Naive B cell (primary cell): ENCODE data around the gene SORCS2. TPM values are rescaled to one million over a fixed set of nuclear protein-coding genes. Genes with fewer than 3 reads are reported as not detected.

Experiments used
- ATAC-seq, 2 donors: fragments of 150-1000 bp; cut with Tn5 transposase; 2 replicates each; pipeline ENCODE4 v1.10.0; 2021; ENCODE audit warnings: low read depth in 2 of 2, mild to moderate bottlenecking in 2 of 2, moderate library complexity in 2 of 2
- DNase-seq: peaks from one replicate; pipeline ENCODE4 v3.0.0; 2022
- H3K27ac Mint-ChIP-seq, 6 donors: one replicate each; pipeline ENCODE4 v1.8.0; 2020 to 2022; ENCODE audit warnings: mild to moderate bottlenecking in 6 of 6, mixed read lengths in 6 of 6, moderate library complexity in 5 of 6, inconsistent platforms in 2 of 6
- H3K27me3 Mint-ChIP-seq, 3 donors: one replicate each; pipeline ENCODE4 v1.8.0; 2021 to 2022; ENCODE audit warnings: mixed read lengths in 3 of 3, mild to moderate bottlenecking in 1 of 3
- H3K36me3 Mint-ChIP-seq, 2 donors: one replicate each; pipeline ENCODE4 v1.8.0; 2020 to 2022; ENCODE audit warnings: mixed read lengths in 2 of 2, inconsistent platforms in 1 of 2, mild to moderate bottlenecking in 1 of 2
- H3K4me1 Mint-ChIP-seq, 3 donors: one replicate each; pipeline ENCODE4 v1.8.0; 2020 to 2022; ENCODE audit warnings: mixed read lengths in 3 of 3, inconsistent platforms in 1 of 3, mild to moderate bottlenecking in 1 of 3, moderate library complexity in 1 of 3
- H3K4me3 Mint-ChIP-seq, 8 donors: one replicate each; pipeline ENCODE4 v1.8.0; 2020 to 2022; ENCODE audit warnings: mild to moderate bottlenecking in 8 of 8, mixed read lengths in 8 of 8, moderate library complexity in 8 of 8, inconsistent platforms in 2 of 8
- H3K9me3 Mint-ChIP-seq, 7 donors: one replicate each; pipeline ENCODE4 v1.8.0; 2020 to 2022; ENCODE audit warnings: mixed read lengths in 7 of 7, mild to moderate bottlenecking in 5 of 7, inconsistent platforms in 2 of 7, moderate library complexity in 1 of 7
- polyA plus RNA-seq, 6 donors: library from polyadenylated mRNA; unstranded; fragments of 300-500 nt; fragmentation: Illumina TruSeq; gene quantifications; one replicate each; pipeline ENCODE4 v1.2.3, GENCODE V29; 2021; ENCODE audit warnings: low read depth in 6 of 6

SORCS2 gene
- polyA plus RNA-seq, 6 donors from 2014 or later: not detected

DNA sequence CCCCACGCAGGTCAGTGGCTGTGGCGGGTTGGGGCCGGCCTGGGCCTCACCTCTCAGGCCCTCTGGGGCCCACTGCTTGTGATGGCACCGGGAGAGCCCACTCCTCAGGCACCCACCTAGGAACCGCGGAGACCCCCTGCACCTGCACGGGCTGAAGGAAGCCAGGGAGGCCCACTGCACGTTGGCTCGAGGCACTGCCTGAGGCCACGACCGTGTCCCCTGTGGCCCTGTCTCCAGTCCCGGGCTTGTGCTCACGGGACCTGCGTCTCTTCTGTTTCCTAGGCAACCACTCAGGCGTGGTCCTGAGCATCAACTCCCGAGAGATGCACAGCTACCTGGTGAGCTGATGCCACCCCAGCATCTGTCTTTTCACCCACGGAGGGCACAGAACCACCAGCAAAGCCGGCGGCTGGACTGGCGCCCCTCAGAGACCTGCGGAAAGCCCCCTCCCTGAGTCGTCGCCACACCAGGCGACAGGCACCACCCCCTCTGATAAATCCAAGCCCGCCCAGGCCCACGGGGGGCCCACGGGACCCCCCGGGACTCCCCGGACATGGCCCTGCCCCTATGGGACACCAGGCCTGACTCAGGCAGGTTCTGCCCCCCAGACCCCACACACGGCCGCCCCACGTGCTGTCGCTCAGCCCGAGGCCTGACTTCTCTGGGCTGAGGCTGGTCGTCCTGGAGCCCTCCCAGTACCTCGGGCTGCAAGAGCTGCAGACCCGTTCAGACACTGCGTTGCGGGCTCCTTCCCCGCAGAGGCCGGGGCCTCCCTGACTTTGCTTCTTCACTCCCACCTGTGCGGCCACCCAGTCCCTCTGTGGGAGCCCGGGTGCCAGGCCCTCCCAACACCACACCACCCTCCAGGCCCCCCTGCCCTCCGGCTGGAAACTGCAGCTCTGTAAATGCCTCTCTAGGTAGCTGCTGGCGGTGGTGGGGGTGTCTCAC lies 547.9 kb downstream of the SORCS2 start:
- no peak for ATAC-seq
- Mint-ChIP-seq H3K27ac (no peak overlapping the region), H3K9me3 (no peaks in the 10 kb centered on the region), H3K4me3 (peak overlapping the region in 1 of 8 donors; percentile 35), H3K4me1 (peaks cover 0 to 4% (median 2%) of the 10 kb centered on the region in 3 donors), H3K27me3 (peaks cover 0 to 3% (median 0%) of the 10 kb centered on the region in 3 donors), H3K36me3 (no peaks in the 10 kb centered on the region)
- DNase-seq: no peak

DNA sequence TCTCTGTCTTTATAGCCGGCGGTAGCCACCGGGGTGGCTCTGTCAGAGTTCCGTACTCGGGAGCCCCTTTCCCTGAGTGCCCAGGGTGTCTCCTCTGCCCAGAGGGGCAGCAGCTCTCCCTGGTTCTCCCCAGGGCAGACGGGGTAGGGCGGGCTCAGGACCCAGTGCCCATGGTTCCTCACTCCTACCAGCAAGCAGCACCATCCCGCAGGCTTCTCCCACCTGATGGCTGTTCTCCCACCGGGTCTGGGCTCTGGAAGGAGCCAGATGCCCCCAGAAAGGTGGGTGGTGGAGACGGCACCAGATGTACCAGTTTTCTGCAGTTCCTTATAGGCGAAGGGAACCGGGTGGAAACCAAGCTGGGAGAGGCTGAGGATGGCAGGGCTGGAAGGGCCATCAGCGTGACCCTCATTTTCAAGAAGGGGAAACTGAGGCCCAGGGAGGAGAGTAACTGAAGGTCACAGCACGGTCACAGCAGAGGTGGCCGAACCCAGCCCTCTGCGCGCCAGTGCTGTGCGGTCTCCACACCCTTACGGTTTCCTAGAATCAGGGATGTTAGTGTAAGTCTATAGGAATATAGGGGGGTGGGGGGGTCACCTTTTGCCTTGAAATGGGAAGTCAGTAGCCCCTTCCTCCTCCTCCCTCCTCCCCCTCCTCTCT lies 548.7 kb downstream of the SORCS2 start:
- Mint-ChIP-seq H3K27me3 (peaks cover 0 to 6% (median 0%) of the 10 kb centered on the region in 3 donors), H3K27ac (no peak overlapping the region), H3K36me3 (no peaks in the 10 kb centered on the region), H3K4me3 (no peak overlapping the region), H3K9me3 (no peaks in the 10 kb centered on the region), H3K4me1 (peaks cover 0 to 4% (median 0%) of the 10 kb centered on the region in 3 donors)
- no peak for DNase-seq
- no peak for ATAC-seq

DNA sequence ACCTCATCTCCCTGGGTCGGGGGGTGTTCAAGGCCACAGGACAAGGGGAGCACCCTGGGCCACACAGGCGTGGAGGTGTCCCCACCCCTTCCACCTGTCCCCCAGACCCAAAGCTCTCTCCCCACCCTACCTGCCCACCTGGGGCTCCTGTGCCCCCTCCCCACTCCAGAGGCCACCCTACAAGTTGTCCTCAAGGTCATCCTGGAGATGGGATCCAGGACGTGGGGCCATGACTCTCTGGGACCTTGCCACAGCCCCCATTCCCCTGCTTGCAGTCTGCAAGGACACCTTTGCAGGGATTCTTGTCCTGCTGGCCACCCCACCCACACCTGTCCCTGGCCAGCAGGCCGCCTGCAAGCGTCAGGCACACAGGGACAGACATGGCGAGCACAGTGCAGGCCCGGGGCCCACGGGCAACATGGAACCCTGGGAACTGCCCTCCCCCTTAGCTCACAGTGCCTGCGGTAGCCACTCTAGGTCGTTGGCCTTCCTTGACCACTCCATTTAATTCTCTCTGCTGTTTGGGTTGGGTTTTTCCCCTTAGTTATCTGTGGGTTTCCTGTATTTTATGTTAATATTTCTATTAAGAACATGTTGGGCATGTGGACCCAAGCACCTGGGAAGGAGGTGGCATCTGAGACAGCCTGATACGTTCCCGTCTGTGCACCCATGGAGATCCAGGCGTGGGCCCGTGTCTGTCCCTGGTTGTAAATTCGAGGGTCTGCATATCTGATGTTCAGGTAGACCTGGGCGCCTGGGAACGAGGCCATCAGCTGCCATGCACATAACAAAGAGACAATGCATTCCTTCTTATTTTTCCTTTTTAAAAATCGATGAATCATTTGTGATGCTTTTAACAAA lies 549.8 kb downstream of the SORCS2 start:
- DNase-seq (no peak), ATAC-seq (no peak)
- H3K27ac Mint-ChIP-seq: no peak overlapping the region
- peaks cover 0 to 4% (median 0%) of the 10 kb centered on the region in 3 donors for H3K4me1 Mint-ChIP-seq
- no peak overlapping the region for H3K4me3 Mint-ChIP-seq
- H3K9me3 Mint-ChIP-seq: no peaks in the 10 kb centered on the region
- H3K36me3 Mint-ChIP-seq: no peaks in the 10 kb centered on the region
- peaks cover 0 to 9% (median 6%) of the 10 kb centered on the region in 3 donors for H3K27me3 Mint-ChIP-seq

DNA sequence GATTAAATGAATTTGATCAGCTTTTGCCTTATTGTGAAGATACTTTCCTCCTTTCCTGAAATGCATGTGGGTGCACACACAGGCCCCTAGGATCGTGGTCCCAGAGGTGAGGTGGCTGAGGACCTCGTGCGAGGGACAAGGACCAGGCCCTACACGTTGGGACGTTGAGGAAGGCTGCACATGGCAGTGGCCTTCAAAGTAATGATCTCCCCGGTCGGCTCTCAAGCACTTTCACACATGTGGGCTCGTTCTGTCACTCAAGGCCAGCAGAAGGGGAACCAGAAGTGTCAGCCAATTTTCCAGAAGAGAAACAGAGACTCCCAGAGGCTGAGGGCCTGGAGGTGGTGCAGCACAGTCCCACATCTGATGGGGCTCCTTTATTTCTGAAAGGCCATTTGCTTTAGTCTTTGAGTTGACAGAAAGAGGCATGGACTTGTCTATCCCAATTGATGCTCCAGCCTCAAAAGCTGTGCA lies 550.5 kb downstream of the SORCS2 start:
- Mint-ChIP-seq H3K27ac (no peak overlapping the region), H3K4me1 (peaks cover 0 to 4% (median 0%) of the 10 kb centered on the region in 3 donors), H3K4me3 (no peak overlapping the region), H3K9me3 (peaks cover 0 to 3% (median 0%) of the 10 kb centered on the region in 7 donors), H3K36me3 (no peaks in the 10 kb centered on the region), H3K27me3 (peaks cover 5 to 14% (median 6%) of the 10 kb centered on the region in 3 donors)
- DNase-seq (no peak), ATAC-seq (no peak)

DNA sequence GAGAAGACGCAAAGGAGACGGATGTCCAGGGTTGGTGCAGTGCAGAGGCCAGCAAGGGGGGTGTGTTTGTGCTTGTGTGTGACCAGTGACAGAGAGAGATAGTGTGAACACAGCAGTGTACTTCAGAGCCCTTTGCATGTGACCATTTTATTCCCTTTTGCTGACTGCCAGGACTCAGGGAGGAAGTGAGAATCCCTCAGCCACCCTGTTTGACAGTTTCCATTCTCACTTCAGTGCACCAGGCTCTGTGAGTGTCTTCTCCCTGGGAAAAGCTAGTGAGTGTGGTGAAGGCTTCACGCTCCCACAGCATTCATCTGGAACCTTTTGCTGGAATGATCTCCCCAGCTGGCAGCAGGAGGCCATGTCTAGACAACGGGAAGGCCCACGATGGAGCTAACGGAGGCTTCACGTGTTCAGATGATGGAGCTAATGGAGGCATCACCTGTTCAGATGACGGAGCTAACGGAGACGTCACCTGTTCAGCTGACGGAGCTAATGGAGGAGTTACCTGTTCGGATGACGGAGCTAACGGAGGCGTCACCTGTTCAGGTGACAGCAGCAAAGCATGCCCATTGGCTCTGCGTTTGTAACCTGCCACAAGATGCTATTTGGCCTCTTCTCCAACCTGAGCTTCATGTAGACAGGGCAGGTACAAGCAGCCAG lies 551.9 kb downstream of the SORCS2 start:
- DNase-seq: no peak
- no peaks in the 10 kb centered on the region for H3K36me3 Mint-ChIP-seq
- H3K4me3 Mint-ChIP-seq: no peak overlapping the region
- ATAC-seq: no peak
- peaks cover 5 to 14% (median 6%) of the 10 kb centered on the region in 3 donors for H3K27me3 Mint-ChIP-seq
- peaks cover 0 to 3% (median 0%) of the 10 kb centered on the region in 7 donors for H3K9me3 Mint-ChIP-seq
- H3K27ac Mint-ChIP-seq: no peak overlapping the region
- H3K4me1 Mint-ChIP-seq: peaks cover 0 to 4% (median 0%) of the 10 kb centered on the region in 3 donors

DNA sequence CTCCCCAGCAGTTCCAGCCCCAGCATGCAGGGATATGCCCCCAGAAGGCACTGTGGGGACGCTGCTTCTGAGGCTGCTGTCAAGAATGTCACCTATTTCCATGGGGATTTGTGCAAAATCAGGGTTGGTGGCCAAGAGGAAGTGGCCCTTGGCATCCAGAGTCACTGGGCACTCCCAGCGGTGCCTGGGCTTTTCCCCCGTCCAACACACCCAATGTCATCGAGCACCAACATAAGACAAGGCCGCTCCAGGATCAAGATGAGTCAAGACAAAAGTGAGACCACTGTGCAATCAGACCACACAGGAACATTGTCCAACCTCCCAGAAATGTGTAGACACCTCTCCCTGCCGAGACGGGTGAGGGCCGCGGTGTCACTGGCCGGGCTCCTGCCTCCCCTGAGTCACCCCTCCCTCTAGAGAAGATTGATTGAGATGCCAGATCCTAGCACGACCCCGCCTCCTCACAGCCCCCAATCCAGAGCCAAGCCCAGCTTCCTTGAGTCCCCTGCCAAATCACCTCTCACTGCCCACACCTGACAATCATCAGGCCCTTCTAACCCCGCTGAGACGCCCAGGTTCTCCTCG lies 553.1 kb downstream of the SORCS2 start:
- H3K4me3 Mint-ChIP-seq: no peak overlapping the region
- H3K9me3 Mint-ChIP-seq: peaks cover 0 to 3% (median 0%) of the 10 kb centered on the region in 7 donors
- no peak overlapping the region for H3K27ac Mint-ChIP-seq
- H3K27me3 Mint-ChIP-seq: peaks cover 5 to 14% (median 6%) of the 10 kb centered on the region in 3 donors
- ATAC-seq (no peak), DNase-seq (no peak)
- H3K4me1 Mint-ChIP-seq: peaks cover 0 to 4% (median 0%) of the 10 kb centered on the region in 3 donors
- H3K36me3 Mint-ChIP-seq: no peaks in the 10 kb centered on the region

DNA sequence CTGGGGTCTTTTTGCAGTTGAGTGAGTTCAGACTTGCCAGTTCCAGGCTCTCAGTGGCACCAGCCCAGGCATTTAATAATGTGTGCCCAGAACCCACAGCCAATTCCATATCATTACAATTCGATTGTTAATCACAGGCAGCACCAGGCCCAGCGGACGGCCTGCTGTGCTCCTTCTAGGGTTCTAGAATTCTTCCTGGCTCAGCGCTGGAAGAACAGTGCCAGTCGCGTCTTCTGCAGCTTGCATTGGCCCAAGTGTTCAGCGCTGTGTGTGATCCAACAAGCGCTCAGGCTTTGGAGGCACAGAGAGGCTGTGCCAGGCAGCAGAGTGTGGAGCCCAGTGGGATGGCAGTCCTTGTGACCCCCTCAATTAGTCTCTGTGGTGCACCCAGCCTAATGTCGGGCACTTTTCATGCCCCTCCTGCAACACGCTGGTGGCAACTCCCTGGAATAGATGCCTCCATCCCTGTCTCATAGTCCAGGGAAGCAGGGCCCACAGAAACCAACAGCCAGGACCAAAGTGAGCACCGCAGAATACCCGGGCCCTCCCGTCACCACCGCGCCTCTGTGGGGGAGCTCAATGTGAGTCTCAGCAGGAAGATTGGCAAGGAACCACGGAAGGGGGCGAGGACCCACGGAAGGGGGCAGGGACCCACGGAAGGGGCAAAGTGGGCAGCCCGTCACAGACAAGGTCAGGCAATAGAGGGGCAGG lies 554.2 kb downstream of the SORCS2 start:
- Mint-ChIP-seq H3K27ac (no peak overlapping the region), H3K4me3 (no peak overlapping the region), H3K4me1 (peaks cover 0 to 4% (median 0%) of the 10 kb centered on the region in 3 donors), H3K9me3 (peaks cover 0 to 3% (median 0%) of the 10 kb centered on the region in 7 donors), H3K36me3 (no peaks in the 10 kb centered on the region), H3K27me3 (peaks cover 5 to 14% (median 6%) of the 10 kb centered on the region in 3 donors)
- no peak for DNase-seq
- ATAC-seq: no peak

DNA sequence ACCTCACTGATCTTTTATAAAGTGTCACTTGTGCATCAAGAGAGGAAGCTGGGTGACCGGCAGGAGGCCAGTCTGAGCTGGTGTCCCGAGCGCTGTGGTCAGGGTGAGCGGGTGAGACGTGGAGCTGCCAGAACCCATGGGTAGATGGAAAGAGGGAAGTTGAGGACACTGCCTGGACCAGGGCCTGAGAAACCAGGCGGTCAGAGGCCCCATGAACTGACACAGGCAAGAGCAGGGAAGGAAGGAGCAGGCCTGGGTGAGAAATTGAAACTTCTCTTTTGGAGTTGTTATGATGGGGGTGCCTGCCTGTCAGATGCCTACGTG lies 554.7 kb downstream of the SORCS2 start:
- Mint-ChIP-seq H3K4me1 (peaks cover 0 to 4% (median 0%) of the 10 kb centered on the region in 3 donors), H3K4me3 (no peak overlapping the region), H3K9me3 (peaks cover 0 to 3% (median 0%) of the 10 kb centered on the region in 7 donors), H3K36me3 (no peaks in the 10 kb centered on the region), H3K27ac (no peak overlapping the region), H3K27me3 (peaks cover 5 to 14% (median 6%) of the 10 kb centered on the region in 3 donors)
- ATAC-seq (no peak), DNase-seq (no peak)

DNA sequence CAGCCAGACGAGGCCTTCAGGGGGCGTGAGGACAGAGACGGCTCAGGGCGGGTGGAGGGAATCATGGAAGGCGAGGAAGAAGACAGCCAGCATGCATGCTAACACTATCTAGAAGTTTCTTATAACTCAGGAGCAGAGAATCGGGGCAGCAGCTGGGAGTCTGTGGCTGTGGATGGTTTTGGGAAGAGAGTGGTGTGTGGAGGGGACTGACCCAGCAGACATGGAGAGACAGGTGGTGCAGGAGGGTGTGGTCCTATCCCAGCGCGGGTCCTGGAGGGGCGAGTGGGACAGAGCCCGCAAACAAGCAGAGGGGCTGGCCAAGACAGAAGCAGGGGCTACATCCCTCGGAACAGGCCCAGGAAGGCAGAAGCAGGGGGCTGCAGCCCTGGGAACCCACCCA lies 555.2 kb downstream of the SORCS2 start:
- Mint-ChIP-seq H3K4me3 (peak overlapping the region in 1 of 8 donors; percentile 35), H3K4me1 (peaks cover 0 to 4% (median 0%) of the 10 kb centered on the region in 3 donors), H3K9me3 (peaks cover 0 to 3% (median 0%) of the 10 kb centered on the region in 7 donors), H3K27ac (no peak overlapping the region), H3K36me3 (no peaks in the 10 kb centered on the region), H3K27me3 (peaks cover 5 to 14% (median 6%) of the 10 kb centered on the region in 3 donors)
- ATAC-seq (no peak), DNase-seq (no peak)

DNA sequence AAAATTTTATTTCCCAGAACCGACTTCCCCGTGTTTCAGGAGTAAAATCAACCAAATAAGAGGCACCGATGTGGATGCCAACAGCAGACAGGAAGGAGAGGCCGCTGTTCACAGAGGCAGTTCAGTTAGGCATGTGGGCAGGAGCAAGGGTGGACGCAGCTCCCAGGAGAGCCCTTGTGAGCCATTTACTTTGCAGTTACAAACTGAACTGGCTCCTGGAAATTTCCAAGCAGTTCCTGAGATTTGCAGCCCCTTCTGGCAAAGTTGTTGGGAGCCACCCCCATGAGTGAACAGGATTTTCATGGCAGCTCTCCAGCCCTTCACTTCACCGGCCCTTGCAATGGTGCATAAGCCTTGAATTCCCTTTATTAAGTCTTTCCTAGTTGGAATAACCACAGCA lies 558.2 kb downstream of the SORCS2 start:
- DNase-seq (no peak), ATAC-seq (no peak)
- Mint-ChIP-seq H3K4me3 (no peak overlapping the region), H3K36me3 (no peaks in the 10 kb centered on the region), H3K27ac (no peak overlapping the region), H3K27me3 (peaks cover 2 to 21% (median 5%) of the 10 kb centered on the region in 3 donors), H3K4me1 (peaks cover 0 to 3% (median 0%) of the 10 kb centered on the region in 3 donors), H3K9me3 (peaks cover 0 to 3% (median 0%) of the 10 kb centered on the region in 7 donors)

DNA sequence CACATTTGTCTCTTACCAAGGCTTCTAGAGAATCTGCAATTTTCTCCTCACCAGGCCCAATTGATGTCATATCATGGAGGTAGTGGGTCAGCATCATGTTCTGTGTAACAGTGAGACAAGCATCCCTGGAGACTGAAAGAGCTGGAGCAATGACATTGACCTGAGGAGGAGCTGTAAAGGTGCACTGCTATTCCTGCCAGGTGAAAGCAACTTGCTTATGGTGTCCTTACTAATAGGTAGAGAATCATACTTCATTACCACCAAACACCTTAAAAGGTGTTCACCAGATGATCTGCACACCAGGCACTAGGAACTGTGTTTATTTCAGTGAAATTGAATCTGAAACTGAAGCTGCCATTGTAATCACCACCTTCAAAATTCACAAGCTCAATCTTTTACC lies 558.6 kb downstream of the SORCS2 start:
- H3K27me3 Mint-ChIP-seq: peaks cover 0 to 21% (median 5%) of the 10 kb centered on the region in 3 donors
- H3K4me1 Mint-ChIP-seq: peaks cover 0 to 3% (median 0%) of the 10 kb centered on the region in 3 donors
- no peak for ATAC-seq
- H3K36me3 Mint-ChIP-seq: no peaks in the 10 kb centered on the region
- H3K4me3 Mint-ChIP-seq: no peak overlapping the region
- no peak for DNase-seq
- peaks cover 0 to 3% (median 0%) of the 10 kb centered on the region in 7 donors for H3K9me3 Mint-ChIP-seq
- H3K27ac Mint-ChIP-seq: no peak overlapping the region

DNA sequence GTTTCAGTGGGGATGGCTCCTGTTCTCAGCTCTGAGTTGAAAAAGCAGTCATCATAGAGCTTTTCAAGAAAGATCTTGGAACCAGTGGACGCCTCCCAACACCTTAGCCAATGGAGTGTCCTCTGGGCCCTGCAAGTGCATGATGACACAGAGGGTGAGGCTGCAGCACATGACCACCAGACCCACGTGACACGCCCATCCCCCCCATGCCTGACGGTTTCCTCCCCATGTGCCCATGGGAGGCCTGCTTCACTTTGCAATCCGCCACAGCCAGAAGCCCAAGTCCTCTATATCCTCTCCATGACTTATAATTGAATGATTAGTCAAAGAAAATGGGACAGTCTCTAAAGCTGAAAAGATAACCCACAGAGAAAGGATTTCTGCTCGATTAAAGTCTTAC lies 560.3 kb downstream of the SORCS2 start:
- peaks cover 0 to 2% (median 0%) of the 10 kb centered on the region in 7 donors for H3K9me3 Mint-ChIP-seq
- peaks cover 0 to 7% (median 1%) of the 10 kb centered on the region in 3 donors for H3K27me3 Mint-ChIP-seq
- no peak for ATAC-seq
- no peak overlapping the region for H3K27ac Mint-ChIP-seq
- no peak for DNase-seq
- H3K4me3 Mint-ChIP-seq: no peak overlapping the region
- H3K36me3 Mint-ChIP-seq: no peaks in the 10 kb centered on the region
- H3K4me1 Mint-ChIP-seq: peaks cover 0 to 3% (median 0%) of the 10 kb centered on the region in 3 donors
